Common myeloid progenitor, CD34-positive (primary cell): ENCODE results near the gene LRRC3.
A peak's percentile ranks its signal among the peaks of the same experiment; 100 is the strongest.

Experiments used
- CTCF ChIA-PET: fragments of 350-600 bp; sonication (Branson Sonifier 250); formaldehyde crosslinking; loops from one replicate; lab custom pipeline; 2021; ENCODE audit warnings: antibody characterized with exemption; lab: Charles Lee
- POLR2A ChIA-PET: fragments of 350-600 bp; sonication (Branson Sonifier 250); formaldehyde crosslinking; loops from one replicate; lab custom pipeline; 2021; ENCODE audit warnings: antibody characterized with exemption; lab: Charles Lee
- DNase-seq, 3 donors: peaks; one replicate each; pipeline versions ENCODE4 v3.0.0 to v3.0.0-alpha.2; 2013
- H3K27ac ChIP-seq, 2 experiments: 1 replicate in 1 of 2; 2 replicates in 1 of 2; pipeline ENCODE4 v1.7.0; 2013; ENCODE audit warnings: inconsistent platforms in 2 of 2, low read length in 2 of 2, mild to moderate bottlenecking in 2 of 2, low read depth in 1 of 2, moderate library complexity in 1 of 2; ENCODE audit not compliant: severe bottlenecking in 2 of 2, insufficient read depth in 1 of 2, poor library complexity in 1 of 2
- H3K27me3 ChIP-seq, 5 experiments: replicated peaks in 2 of 5; 1 replicate in 3 of 5; 2 replicates in 2 of 5; pipeline versions ENCODE4 v1.6.1 to v1.7.0; 2013; ENCODE audit warnings: low read length in 4 of 5, mild to moderate bottlenecking in 2 of 5, moderate library complexity in 2 of 5, inconsistent platforms in 1 of 5; ENCODE audit not compliant: insufficient read depth in 5 of 5, control insufficient read depth in 4 of 5
- H3K36me3 ChIP-seq, 4 experiments: 1 replicate in 2 of 4; 2 replicates in 2 of 4; pipeline versions ENCODE4 v1.6.1 to v1.7.0; 2013; ENCODE audit warnings: low read length in 3 of 4, control low read depth in 1 of 4, mild to moderate bottlenecking in 1 of 4; ENCODE audit not compliant: control insufficient read depth in 4 of 4, insufficient read depth in 4 of 4
- H3K4me1 ChIP-seq, 4 experiments: 1 replicate in 3 of 4; 2 replicates in 1 of 4; pipeline versions ENCODE4 v1.6.1 to v1.7.1; 2013; ENCODE audit warnings: low read length in 3 of 4, mild to moderate bottlenecking in 3 of 4, control low read depth in 1 of 4, inconsistent platforms in 1 of 4, moderate library complexity in 1 of 4; ENCODE audit not compliant: control insufficient read depth in 4 of 4, insufficient read depth in 4 of 4; ENCODE audit errors: control extremely low read depth in 1 of 4
- H3K4me3 ChIP-seq, 7 experiments: 1 replicate in 4 of 7; 2 replicates in 3 of 7; pipeline versions ENCODE4 v1.5.1 to v1.7.0; 2013; ENCODE audit warnings: mild to moderate bottlenecking in 7 of 7, low read length in 6 of 7, moderate library complexity in 6 of 7, inconsistent platforms in 2 of 7, low read depth in 2 of 7, control low read depth in 1 of 7; ENCODE audit not compliant: insufficient read depth in 4 of 7, control insufficient read depth in 1 of 7; ENCODE audit errors: extremely low read depth in 1 of 7
- H3K9me3 ChIP-seq, 5 experiments: 1 replicate in 4 of 5; 2 replicates in 1 of 5; pipeline versions ENCODE4 v1.6.1 to v1.7.1; 2013; ENCODE audit warnings: low read length in 4 of 5, mild to moderate bottlenecking in 2 of 5, inconsistent platforms in 1 of 5, low read depth in 1 of 5, moderate library complexity in 1 of 5; ENCODE audit not compliant: control insufficient read depth in 4 of 5, insufficient read depth in 2 of 5; ENCODE audit errors: control extremely low read depth in 1 of 5
- WGBS: methylation state at CpG from one replicate; pipeline ENCODE4 v1.1.5; 2013; ENCODE audit not compliant: insufficient coverage; 5-methylcytosine and 5-hydroxymethylcytosine counted together

Gene LRRC3

GRCh38 chr21:44454058-44454457 is 1.3 kb upstream of the LRRC3 start:
- H3K9me3 ChIP-seq = peaks cover 2 to 13% (median 7%) of the 10 kb centered on the region in 5 experiments
- DNase-seq = no peak
- ChIA-PET CTCF (no interaction called here), POLR2A (no interaction called here)
- H3K4me3 ChIP-seq = no peak overlapping the region
- no peak overlapping the region for H3K27ac ChIP-seq
- peaks cover 0 to 14% (median 8%) of the 10 kb centered on the region in 4 experiments for H3K4me1 ChIP-seq
- 88% methylated on average over 3 of the region's 5 CpGs for WGBS
- H3K27me3 ChIP-seq = peaks cover 3 to 26% (median 7%) of the 10 kb centered on the region in 5 experiments
- H3K36me3 ChIP-seq = no peaks in the 10 kb centered on the region

GRCh38 chr21:44455524-44456213 is 359 bp downstream of the LRRC3 start:
- Histone ChIP-seq H3K27me3 (peaks cover 3 to 13% (median 6%) of the 10 kb centered on the region in 5 experiments), H3K36me3 (no peaks in the 10 kb centered on the region), H3K4me3 (peak overlapping the region; percentile 42 to 80 (median 68)), H3K4me1 (peaks cover 0 to 14% (median 10%) of the 10 kb centered on the region in 4 experiments), H3K9me3 (peaks cover 2 to 13% (median 7%) of the 10 kb centered on the region in 5 experiments), H3K27ac (no peak overlapping the region)
- CTCF ChIA-PET = interaction anchor here (1.2 kb wide), 1 partner anchor 114 kb away, joined by 3 read pairs; no protein-coding TSS in a partner anchor
- POLR2A ChIA-PET = interaction anchor here (0.6 kb wide), 2 partner anchors 297 to 367 kb away, joined by 3 read pairs; no protein-coding TSS in a partner anchor
- peak; percentile 18 to 61 (median 48) for DNase-seq
- 4% methylated on average over 42 of the region's 72 CpGs for WGBS

DNA sequence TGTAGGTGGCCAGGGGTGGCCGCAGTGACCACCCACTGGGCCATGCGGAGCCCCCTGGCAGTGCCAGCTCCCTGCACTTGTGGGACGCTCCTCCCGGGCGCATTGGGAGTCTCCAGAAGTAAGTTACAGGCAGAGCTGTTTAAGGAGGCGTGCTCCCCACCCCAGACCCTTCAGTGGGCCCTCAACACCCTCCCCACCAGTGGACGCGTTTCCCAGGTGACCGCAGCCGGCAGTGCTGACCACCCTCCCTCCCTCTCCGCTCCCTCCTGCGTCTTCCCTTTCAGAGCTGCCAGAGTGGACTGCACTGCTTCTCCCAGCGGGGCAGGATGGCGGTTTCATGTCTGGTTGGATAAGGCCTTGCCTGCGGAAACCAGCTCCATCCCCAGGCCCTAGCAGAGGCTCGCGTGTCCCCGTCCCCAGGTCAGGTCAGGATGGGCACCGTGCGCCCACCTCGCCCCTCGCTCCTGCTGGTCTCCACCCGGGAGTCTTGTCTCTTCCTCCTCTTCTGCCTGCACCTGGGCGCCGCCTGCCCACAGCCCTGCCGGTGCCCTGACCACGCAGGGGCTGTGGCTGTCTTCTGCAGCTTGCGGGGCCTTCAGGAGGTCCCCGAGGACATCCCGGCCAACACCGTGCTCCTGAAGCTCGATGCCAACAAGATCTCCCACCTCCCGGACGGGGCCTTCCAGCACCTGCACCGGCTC is 1.1 kb downstream of the LRRC3 start:
- ChIA-PET CTCF (interaction anchor here (1.0 to 1.2 kb wide), 2 partner anchors 24 to 114 kb away, joined by 3 to 4 read pairs; no protein-coding TSS in a partner anchor), POLR2A (interaction anchor here (0.6 kb wide), 1 partner anchor 296 kb away, joined by 3 read pairs; no protein-coding TSS in a partner anchor)
- peaks cover 2 to 13% (median 7%) of the 10 kb centered on the region in 5 experiments for H3K9me3 ChIP-seq
- peaks cover 0 to 14% (median 10%) of the 10 kb centered on the region in 4 experiments for H3K4me1 ChIP-seq
- H3K27me3 ChIP-seq = peaks cover 2 to 7% (median 4%) of the 10 kb centered on the region in 5 experiments
- no peak for DNase-seq
- no peak overlapping the region for H3K27ac ChIP-seq
- H3K36me3 ChIP-seq = no peaks in the 10 kb centered on the region
- H3K4me3 ChIP-seq = peak overlapping the region; percentile 42 to 80 (median 68)
- 92% methylated on average over 30 of the region's 35 CpGs for WGBS

GRCh38 chr21:44456915-44457736 is 1.8 kb downstream of the LRRC3 start:
- 97% methylated on average over 41 of the region's 44 CpGs for WGBS
- CTCF ChIA-PET = interaction anchor here (0.9 to 1.2 kb wide), 4 partner anchors 13 to 115 kb away, joined by 3 to 4 read pairs (median 3); no protein-coding TSS in a partner anchor
- Histone ChIP-seq H3K4me1 (peaks cover 0 to 14% (median 10%) of the 10 kb centered on the region in 4 experiments), H3K27ac (no peak overlapping the region), H3K27me3 (peaks cover 0 to 5% (median 3%) of the 10 kb centered on the region in 5 experiments), H3K4me3 (no peak overlapping the region), H3K36me3 (no peaks in the 10 kb centered on the region), H3K9me3 (peaks cover 0 to 13% (median 7%) of the 10 kb centered on the region in 5 experiments)
- POLR2A ChIA-PET = interaction anchor here (0.6 kb wide), 1 partner anchor 1390 kb away, joined by 4 read pairs; no protein-coding TSS in a partner anchor
- no peak for DNase-seq

GRCh38 chr21:44458971-44459711 is 3.8 kb downstream of the LRRC3 start:
- Histone ChIP-seq H3K27ac (no peak overlapping the region), H3K4me1 (peaks cover 0 to 14% (median 10%) of the 10 kb centered on the region in 4 experiments), H3K4me3 (no peak overlapping the region), H3K36me3 (no peaks in the 10 kb centered on the region), H3K9me3 (peaks cover 0 to 6% (median 2%) of the 10 kb centered on the region in 5 experiments), H3K27me3 (peaks cover 0 to 4% (median 0%) of the 10 kb centered on the region in 5 experiments)
- DNase-seq = no peak
- POLR2A ChIA-PET = no interaction called here
- CTCF ChIA-PET = no interaction called here
- 96% methylated on average over 7 of the region's 19 CpGs for WGBS
